GM19395 (cell line): ENCODE results near the gene ARSG.
"Not testable (repeated sequence)": the region's sequence is repeated elsewhere in the genome, so short reads cannot be mapped to it uniquely, and the experiment has no call there.

ENCODE experiments used
- ATAC-seq: cut with Tn5 transposase; IDR thresholded peaks from one replicate; pipeline ENCODE4 v1.9.1; 2021; ENCODE audit warnings: mild to moderate bottlenecking, moderate library complexity; ENCODE audit not compliant: unreplicated experiment

The ARSG gene

GRCh38 chr17:68368387-68368786, 77.1 kb downstream of the ARSG start:
- ATAC-seq: no peak

- ATAC-seq: no peak
Measured at GRCh38 chr17:68375566-68375965, 84.3 kb downstream of the ARSG start.

- not testable (repeated sequence) for ATAC-seq
Measured at GRCh38 chr17:68376178-68376577, 84.9 kb downstream of the ARSG start.

DNA sequence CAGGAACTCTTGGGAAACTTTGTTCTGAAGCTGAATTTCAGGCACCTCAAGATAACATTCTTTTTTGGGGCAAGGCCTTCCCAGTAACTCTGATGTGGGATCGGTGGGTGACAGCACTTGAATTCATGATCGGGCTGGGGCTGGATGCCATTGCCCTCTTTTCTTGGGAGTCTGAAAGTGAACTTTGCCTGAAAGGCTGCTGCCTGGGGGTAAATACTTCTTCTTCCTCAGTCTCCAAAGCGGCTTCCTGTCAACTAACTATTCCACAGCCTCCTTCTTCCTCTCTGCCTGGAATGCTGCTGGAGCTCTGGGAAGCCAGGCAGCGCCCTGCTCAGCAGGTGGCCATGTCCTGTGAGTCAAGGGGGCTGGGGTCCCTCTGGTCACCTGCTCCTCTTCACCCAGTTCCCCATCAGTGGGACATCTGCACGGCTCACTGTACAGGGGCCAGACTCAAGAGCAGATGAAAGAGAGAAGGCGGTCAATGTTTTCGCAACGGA, 86.5 kb downstream of the ARSG start:
- ATAC-seq: no peak

DNA sequence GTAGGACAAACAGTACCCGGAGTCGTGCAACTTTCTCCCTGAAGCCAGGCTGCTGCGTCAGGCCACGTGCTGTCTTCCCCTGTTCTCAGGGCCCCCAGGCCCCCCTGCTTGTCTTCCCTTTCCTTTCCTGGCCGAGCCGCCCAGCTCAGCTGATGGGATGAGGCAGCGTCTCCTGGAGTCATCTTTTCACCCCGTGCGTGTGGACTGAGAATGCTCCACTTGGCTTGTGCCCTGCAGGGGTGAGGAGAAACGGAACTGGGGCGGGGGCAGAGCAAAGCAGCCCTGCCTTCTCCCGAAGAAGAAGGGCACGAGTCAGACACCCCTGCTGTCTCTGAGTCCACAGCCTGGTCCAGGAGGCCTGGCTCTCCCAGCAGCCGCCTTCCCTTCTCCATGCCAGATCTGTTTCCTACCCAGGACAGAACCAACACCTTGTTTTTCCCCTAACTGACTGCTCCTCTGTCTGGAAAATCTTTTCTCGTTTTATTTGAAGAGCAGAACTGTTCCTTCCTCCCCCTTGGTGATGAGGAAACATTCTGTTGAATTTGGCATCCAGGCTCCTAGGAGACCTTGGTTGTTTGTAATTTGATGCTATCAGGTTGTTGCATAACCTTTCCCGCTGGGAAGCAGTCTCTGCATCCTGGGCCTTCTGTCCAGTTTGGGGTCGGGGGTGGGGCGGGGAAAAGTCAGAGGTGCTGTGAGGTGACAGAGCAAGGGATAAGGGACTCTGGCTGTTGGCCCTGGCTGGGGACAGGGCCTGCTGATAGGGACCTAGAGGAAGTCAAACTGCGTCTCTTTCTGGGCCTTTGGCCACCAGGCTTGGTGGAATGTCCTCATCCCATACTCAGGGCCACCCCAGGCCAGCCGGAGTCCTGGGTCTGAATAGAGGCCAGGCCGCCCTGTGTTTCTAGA, 87.2 kb downstream of the ARSG start:
- no peak for ATAC-seq

- ATAC-seq: no peak
Measured at GRCh38 chr17:68379177-68379510, 87.8 kb downstream of the ARSG start.

GRCh38 chr17:68379692-68380677, 88.7 kb downstream of the ARSG start:
- no peak for ATAC-seq

- ATAC-seq: no peak
Measured at GRCh38 chr17:68381076-68381900, 90.0 kb downstream of the ARSG start.

- no peak for ATAC-seq
Measured at GRCh38 chr17:68382582-68383085, 91.3 kb downstream of the ARSG start.

DNA sequence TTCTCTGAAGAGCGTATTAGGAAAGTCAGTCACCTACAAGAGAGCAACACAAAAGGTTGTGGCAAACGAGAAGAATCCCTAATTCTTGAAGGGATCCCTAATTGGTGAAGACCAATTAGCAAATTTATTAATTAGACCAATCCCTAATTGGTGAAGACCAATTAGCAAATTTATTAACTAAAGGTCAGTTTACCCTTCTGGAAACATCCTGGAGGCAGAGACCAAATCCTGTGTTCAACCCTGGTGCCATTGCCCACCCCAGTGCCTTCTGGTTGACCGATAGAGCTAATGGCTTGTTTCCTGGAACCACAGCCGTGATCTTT, 91.8 kb downstream of the ARSG start:
- ATAC-seq: no peak

- no peak for ATAC-seq
Measured at GRCh38 chr17:68383443-68384321, 92.4 kb downstream of the ARSG start.

DNA sequence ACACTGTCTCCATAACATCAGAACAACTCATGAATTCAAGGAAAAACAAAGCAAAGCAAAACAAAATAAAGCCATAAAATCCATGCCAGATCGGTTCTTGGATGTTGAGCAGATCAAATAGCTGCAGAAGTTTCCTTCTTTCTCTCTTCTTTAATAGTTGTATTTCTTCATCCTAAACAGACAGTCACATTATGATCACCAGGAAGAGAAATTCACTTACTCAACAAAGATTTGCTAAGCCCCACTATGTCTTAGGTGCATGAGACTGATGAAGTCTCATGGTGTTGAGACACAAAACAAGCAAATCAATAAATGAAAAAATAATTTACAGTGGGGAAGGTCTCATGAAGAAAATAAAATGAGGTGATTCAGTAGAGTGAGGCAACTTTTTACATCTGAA, 93.2 kb downstream of the ARSG start:
- no peak for ATAC-seq

DNA sequence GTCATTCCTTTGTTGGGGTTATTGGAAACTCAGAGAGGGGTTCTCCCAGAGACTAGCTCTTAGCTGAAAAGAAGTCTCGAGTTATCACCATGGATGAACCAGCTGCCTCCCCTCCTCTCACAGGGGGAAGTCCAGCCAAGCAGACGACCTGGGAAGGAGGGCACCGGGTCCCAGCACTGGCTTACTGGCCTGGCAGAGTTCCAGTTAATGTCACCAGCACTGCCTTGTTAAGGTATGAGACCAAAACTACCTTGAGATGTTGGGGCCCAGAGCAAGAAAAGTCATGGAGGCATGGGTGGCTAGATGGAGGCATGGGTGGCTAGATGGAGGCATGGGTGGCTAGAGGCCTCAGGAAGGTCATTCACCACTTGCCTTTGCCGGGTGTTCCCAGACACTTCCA, 93.6 kb downstream of the ARSG start:
- no peak for ATAC-seq

- no peak for ATAC-seq
Measured at GRCh38 chr17:68385490-68386215, 94.4 kb downstream of the ARSG start.

DNA sequence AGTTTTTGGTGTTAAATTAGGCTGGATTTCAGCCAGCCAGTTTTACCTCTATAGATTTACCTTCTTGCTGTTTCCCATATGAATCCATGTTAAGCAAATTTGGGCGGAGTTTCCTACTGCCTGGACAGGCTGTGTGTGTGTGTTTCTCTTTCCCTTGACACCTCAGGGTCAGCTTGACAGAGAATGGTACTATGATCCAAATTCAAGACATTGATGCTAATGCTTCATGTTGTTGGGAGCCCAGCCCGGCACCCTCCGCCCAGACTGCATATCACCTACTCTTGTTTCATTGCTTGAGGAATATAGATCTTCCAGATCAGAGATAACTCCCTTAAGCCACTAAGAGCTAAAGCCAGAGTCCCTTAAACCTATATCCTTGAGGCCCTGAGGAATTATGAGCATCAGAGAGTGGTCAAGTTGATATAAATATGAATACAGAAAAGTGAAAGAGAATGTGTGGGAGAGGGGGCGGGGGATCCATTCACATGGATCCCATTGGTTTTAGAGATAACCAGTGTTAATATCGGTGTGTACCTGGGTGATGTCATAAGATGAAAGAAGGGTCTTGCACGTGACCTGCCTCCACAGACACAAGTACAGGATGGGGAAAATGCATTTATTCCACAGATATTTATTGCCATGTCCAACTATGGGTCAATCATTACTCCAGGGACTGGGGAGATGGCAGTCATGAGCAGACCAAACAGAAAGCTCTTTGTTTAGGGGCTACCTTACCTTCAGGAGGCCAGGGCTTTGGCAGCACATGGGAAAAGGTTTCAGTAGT, 96.3 kb downstream of the ARSG start:
- ATAC-seq: no peak

GRCh38 chr17:68389041-68389440, 97.7 kb downstream of the ARSG start:
- no peak for ATAC-seq

- no peak for ATAC-seq
Measured at GRCh38 chr17:68390888-68391545, 99.7 kb downstream of the ARSG start.
